HG02571 (cell line): ENCODE results near the gene KLK10.
"Not testable (repeated sequence)": the region's sequence is repeated elsewhere in the genome, so short reads cannot be mapped to it uniquely, and the experiment has no call there.

ENCODE experiments used
- ATAC-seq: cut with Tn5 transposase; IDR thresholded peaks from one replicate; pipeline ENCODE4 v1.9.1; 2021; ENCODE audit warnings: mild to moderate bottlenecking, moderate library complexity; ENCODE audit not compliant: unreplicated experiment

The KLK10 gene

DNA sequence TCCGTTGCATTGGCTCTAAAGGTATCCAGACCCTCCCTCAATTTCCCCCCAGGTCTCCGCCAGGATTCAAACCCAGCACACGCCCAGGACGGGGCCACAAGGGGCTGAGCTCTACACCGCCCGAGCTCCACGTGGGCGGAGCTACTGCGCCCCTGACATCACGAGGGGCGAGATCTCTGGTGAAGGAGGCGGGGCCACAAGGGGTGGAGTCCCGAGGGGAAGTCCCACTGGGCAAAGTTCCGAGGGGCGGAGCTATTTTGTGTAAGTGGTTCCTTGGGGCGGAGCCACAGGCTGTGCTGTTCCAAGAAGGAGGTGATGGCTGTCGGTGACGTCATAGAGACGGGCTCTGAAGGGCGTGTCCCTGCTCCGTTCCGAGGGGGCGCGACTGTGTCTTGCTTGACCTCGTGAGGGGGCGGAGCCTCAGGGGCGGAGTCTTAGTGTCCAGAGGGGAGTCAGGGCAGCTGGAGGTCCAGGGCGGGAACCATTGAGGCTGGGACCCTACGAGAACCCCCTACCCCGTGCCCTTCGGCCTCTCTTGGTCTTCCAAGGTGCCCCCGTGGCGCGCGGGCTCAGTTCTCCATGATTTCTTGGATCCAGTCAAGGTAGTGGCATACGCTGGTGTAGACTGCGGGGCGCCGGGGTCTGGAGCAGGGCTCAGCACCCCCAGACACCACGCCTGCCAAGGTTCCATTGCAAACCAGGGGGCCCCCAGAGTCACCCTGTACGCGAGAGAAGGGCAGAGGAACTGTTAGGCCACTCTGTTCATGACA is 16.8 kb downstream of the KLK10 start:
- no peak for ATAC-seq

DNA sequence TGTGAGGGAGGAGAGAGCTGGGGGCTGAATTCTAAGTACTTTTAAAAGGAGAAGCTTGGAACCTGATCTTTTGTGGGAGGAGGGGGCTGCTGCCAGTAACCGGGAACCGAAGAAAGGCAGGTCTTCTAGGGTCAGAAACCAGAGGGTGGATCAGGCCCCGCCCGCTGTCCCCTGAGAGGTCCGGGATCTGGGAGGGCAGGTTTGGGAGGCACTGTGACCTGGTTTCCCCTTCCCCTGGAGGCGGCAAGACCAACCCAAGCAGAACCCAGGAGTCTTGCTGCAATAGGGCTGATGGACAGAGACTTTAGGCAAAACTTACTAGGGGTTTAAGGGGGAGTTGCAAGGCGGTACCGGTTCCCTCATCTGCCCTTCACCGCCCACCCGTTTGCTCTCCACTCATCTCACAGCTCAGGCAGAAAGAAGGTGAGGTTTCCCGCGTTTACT is 17.4 kb downstream of the KLK10 start:
- ATAC-seq = no peak

DNA sequence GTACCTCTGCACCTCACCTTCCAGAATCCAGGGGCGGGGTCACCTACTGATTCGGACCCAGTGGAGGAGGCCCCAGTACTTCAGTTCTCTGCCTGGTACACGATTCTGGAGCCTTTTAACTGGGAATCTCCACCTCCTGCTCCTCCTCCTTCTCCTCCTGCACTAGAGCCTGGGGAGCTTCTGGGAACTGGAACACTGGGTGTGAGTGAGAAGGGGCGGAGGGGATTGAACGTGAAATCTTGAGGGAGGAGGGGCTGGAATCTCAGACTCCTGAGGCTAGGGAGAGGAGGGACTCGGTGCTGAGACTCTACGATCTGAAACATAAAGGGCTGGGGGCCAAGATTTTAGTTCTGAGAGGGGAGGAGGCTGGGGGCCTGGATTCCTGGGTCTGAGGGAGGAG is 18.0 kb downstream of the KLK10 start, which contains the start of gene KLK8:
KLK8 (minus strand) TSS at position 90 of the 400 bp plus-strand sequence. CDS start 437 bp downstream, outside the sequence.
- ATAC-seq = no peak

DNA sequence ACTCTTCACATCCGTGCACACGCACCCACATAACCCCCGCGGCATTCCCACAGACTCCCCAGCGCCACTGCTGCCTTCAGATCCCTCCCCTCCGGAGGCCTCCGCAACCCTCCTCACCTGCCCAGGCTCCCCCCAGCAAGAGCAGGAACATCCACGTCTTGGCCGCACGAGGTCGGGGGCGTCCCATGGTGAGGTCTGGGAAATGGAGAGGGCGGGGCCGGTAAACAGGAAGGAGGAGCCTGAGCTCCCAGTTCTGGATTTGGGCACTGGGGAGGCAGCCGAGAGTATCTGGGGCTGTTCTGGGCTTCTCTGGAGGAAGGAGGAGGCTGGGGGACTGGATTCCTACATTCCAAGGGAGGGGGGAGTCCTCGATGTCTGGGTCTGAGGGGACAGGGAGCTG is 18.5 kb downstream of the KLK10 start:
- no peak for ATAC-seq

DNA sequence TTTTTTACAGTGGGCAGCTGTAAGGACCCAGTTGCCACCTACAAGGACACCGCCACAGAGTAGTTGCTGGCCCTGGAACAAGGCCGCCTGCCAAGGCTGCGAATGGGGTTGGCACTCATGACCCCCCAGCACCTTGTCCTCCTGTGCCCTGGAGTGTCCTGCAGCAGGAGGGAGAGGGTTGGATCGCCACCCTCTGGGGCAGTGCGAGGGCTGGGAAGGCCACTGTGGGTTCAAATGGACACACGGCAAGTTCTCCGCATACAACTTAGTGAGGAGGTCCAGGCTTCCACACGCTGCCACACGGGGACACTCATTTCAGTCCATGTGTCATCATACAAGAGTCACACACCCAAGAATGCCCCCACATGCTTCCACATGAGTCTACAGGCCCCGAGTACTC is 19.1 kb downstream of the KLK10 start:
- ATAC-seq = no peak

DNA sequence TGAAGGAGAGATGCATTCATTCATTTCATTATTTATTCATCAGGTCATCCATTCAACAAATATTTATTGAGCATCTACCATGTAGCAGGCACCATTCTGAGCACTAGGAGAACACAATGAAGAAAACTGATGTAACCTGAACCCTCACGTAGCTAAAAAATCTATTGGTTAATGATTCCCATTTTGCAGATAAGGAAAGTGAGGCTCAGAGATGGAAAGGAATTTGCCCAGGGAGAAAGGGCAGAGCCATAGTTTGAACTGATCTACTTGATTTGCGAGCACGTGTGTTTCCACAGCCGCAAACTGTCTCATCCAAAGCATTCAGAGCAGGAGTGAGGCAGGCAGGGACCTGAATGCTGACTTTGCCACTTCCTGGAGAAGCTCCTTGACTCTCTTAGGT is 20.8 kb downstream of the KLK10 start:
- no peak for ATAC-seq

DNA sequence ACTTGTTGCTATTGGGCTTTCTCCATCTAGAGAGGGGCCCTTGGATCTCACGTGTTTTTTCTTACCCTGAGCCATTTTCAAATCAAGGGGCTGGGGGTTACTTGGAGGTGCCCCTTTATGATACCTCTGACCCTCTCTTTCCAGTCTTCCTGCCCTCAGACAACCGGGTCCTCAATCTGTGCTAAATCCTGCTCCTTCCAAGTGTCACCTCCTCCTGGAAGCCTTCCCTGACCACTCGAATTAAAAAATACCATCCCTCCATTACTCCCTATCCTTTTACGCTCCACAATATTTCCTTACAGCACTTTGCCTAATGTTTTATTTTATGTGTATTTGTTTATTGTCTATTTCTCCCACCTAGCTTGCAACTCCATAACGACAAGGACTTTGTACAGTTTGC is 21.4 kb downstream of the KLK10 start:
- no peak for ATAC-seq

DNA sequence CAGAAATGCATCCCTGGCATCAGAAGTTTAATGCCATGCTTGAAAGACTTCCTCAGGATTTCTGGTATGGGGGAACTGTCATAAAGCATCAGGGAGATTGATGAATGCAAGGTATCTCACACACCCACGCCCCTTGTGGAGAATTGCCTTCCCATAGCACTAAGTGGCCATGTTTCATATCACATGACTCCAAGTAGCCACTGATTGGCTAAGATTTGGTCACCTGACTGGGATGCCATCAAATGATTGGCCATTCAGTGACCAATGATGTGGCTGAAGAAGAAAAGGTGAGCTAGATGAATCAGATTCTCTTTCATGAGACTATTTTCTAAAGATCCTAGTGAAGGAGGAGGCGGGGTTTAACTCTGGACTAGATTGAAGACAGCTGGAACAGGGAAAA is 25.4 kb downstream of the KLK10 start:
- no peak for ATAC-seq

DNA sequence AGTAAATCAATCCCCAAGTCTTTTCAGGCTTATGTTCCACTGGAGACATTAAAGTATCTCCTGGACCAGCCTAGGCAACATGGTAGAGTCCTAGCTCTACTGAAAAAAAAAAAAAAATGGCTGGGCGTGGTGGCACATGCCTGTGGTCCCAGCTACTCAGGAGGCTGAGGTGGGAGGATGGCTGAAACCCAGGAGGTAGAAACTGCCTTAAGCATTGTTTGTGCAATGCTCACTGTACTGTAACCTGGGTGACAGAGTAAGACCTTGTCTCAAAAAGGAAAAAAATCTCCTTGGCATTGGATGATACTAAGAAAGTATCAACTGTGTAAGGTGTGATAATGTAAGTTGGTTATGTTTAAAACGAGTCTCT is 26.9 kb downstream of the KLK10 start:
- ATAC-seq = no peak

DNA sequence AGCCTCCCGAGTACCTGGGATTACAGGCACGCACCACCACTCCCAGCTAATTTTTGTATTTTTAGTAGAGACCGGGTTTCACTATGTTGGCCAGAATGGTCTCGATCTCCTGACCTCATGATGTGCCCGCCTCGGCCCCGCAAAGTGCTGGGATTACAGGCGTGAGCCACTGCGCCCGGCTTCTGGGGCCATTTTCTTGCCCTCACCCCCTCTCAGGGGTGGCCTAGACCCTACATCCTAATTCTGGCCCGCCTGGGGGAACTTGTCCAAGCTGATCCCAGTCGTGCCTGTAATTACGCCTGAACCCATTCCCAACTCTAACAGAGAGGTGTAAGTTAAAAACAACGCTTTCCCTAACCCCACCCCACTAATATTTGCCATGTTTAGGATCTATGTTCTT is 35.1 kb downstream of the KLK10 start:
- not testable (repeated sequence) for ATAC-seq

DNA sequence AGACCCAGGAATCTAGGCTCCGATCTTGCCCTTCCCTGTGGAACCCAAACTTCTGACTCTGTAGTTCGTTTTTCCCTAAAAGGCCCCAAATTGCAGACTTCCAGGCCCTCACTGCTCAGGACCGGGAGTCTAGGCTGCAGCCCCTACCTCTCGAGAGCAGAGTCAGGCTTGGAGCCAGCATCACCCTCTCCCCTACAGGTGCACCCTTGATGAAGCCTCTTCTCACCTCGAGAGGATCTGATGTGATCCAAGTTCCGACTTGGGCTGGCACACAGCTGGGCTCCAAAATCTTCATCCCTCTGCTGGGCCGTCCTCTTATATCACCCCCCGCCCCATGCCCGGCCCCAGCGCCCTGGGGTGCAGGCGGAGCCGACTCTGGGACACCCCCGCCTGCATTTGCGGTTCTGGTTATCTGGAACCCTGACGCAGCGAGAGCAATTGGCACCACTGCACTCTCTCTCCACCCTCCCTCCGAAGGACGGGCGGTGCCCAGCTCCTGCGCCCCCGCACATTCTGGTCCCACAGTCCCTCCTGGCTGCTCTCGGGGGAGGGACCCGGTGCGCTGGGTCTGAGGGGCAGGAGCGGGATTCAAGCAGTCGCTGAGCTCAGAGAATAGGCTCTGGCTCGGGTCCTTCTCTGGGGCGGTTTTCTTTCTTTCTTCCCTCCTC is 35.8 kb downstream of the KLK10 start, which contains the start of gene KLK7:
KLK7 (minus strand) TSS at position 293 of the 668 bp plus-strand sequence. CDS start 1,518 bp downstream, outside the sequence.
- ATAC-seq = no peak

DNA sequence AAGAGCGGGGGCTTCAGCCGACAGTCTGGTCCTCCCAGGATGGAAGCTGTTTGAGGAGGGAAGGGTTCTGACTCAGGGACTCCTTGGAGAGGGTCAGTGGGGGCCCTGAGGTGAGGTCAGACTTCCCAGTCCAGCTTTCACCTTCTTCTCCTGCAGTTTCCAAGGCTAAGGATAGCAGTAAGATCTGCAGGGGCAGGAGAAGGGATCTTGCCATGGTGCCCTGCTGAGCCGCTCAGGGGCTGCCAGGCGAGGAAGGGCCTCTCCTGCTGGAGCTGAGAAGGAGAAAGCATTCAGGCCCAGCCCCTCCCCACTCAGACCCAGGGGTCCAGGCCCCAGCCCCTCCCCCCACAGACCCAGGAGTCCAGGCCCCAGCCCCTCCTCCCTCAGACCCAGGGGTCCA is 37.3 kb downstream of the KLK10 start:
- no peak for ATAC-seq

DNA sequence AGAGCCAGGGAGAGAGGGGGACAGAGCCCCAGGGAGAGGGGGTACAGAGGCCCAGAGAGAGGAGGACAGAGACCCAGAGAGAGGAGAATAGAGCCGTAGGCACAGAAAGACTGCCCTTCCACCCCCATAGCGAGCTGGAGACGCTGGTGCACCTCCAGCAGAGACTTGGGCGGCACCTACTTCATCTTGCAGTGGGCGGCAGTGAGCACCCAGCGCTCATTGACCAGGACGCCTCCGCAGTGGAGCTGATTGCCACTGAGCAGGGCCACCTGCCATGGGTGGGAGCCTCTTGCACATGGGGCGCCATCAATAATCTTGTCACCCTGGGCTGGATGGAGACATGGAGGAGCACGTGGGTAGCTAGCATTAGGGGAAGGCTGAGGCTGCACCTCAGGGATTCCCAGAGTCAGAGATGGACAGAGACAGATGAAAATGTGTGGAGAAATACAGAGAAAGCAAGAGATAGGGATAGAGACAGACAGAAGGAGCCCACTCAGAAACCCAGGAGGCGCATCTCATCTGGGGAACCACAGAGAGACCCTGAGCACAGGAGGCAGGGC is 37.8 kb downstream of the KLK10 start:
- ATAC-seq = no peak

DNA sequence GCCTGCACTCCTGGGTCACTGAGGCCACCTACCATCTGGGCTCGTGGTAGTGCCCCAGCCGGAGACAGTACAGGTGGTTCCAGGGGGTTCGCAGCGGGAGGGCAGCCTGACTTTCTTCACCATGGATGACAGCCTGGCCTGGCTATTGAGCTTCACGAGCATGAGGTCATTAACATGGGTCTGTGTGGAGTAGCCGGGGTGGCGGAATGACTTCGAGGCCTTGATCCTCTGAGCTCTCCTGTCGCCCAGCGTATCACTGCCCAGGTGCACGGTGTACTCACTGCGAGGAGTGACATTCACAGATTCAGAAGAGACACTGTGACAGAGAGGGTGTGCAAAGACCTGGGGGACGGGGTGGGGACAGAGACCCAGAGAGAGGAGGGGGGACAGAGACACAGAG is 39.3 kb downstream of the KLK10 start:
- ATAC-seq = no peak

DNA sequence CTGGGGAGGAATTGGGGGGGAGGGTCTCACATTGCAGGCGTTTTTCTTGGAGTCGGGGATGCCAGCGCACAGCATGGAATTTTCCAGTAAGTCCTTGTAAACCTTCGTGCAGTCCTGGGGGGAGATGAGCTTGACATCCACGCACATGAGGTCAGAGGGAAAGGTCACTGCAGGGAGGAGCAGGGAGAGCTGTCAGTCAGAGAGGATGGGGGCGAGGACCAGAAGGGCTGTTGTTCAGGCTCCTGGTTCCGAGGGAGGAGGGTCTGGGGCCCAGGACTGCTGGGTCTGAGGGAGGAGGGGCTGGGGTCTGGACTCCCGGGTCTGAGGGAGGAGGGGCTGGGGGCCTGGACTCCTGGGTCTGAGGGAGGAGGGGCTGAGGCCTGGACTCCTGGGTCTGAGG is 39.8 kb downstream of the KLK10 start:
- no peak for ATAC-seq

DNA sequence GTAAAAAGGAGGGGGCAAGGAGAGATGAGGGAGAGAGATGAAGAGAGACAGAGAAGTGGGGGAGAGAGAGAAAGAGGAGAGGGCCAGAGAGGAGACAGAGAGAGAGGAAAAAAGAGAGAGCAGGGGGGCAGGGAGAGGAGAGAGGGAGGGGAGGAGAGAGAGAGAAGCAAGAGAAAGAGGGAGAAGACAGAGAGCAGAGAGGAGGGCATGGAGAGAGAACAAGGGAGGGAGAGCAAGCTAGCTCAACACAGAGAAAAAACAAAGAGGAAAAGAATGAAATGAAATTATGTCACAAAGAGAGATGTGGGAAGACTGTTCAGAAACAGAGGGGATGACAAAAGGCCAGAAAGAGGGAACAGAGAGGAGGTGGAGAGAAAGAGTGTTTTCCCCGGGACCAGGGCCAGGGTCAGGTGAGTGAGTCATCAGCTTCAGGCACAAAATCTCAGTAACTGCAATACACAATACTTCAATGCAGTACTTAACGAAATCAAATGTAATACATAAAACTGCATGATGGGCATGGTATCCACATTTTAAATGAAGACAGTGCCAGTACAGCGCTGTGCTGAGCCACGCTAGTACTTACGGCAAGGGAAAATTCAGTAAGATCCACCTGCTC is 40.6 kb downstream of the KLK10 start:
- ATAC-seq = no peak

DNA sequence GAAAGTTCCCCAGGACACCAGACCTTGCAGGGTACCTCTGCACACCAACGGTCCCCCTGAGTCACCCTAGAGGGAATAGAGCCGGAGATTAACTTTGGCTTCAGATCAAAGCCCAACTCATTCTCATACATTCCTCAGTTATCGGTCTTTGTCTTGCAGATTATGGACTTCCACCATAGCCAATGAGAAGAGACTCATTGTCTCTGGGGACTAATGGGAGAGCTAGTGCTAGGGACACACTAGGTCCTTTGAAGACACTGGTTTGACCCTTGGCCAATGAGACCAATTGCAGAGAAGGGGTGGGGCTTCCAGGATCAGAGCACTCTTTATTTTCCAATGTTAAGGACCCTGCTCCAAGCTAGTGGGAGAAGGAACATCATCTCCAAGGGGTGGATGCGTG is 41.9 kb downstream of the KLK10 start:
- no peak for ATAC-seq

DNA sequence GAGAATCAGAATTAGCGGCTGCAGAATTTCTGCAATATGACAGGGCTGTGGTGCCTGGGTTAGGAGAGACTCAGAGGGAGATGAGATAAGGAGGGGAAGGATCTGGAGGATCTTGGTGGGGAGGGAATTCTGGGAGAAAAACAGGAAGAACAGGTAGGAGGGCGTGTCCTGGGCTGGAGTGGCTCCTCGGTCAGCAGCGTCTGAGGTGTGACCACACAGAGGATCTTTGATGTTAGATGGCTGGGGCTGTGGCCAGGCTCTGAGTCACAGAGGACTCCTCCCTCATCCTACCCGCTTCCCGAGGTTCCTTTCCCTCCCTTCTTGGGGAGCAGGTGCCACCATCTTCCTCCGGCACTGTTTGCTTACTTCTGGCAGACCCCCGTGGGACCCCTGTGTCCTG is 43.7 kb downstream of the KLK10 start:
- ATAC-seq = no peak

DNA sequence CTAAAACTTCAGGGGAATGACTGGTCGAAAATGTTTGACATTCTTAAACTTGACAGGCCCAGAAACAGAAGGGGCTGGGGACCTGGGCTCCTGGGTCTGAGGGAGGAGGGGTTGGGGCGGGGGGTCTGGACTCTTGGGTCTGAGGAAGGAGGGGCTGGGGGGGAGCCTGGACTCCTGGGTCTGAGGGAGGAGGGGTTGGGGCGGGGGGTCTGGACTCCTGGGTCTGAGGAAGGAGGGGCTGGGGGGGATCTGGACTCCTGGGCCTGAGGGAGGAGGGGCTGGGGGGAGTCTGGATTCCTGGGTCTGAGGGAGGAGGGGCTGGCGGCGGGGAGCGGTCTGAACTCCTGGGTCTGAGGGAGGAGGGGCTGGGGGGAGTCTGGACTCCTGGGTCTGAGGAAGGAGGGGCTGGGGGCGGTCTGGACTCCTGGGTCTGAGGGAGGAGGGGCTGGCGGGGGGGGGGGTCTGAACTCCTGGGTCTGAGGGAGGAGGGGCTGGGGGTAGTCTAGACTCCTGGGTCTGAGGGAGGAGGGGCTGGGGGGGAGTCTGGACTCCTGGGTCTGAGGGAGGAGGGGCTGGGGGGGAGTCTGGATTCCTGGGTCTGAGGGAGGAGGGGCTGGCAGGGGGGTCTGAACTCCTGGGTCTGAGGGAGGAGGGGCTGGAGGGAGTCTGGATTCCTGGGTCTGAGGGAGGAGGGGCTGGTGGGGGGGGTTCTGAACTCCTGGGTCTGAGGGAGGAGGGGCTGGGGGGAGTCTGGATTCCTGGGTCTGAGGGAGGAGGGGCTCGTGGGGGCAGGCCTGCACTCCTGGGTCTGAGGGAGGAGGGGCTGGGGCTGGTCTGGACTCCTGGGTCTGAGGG is 44.6 kb downstream of the KLK10 start:
- ATAC-seq = no peak

DNA sequence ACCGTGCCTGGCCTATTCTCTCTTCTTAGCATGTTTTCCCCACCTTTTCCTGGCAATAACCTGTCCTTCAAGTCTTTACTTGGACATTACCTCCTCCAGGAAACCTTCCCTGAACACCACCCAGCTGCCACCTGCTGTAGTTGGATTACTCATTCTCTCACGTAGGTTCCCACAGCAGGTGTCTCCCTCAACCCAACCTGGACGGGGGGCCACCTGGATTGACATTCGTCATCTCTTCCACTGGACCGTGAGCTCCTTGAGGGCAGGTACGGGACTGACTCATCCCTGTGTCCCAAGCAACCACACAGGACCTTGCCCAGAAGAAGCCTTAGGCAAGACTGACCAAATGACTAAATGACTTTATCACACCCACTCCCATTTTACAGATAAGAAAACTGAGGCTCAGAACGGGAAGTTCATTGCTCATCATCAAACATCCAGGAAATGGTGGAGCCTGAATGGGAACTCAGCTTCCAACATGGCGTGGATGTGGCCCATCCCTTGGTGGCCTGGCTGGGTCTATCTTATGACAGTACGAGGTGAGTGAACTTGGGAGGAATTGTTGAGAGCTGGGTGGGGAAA is 46.6 kb downstream of the KLK10 start:
- ATAC-seq = no peak
